ENCODE results near the gene NAGK.
A peak's percentile ranks its signal among the peaks of the same experiment; 100 is the strongest.
"Not testable (repeated sequence)": the region's sequence is repeated elsewhere in the genome, so short reads cannot be mapped to it uniquely, and the experiment has no call there.

NAGK gene

DNA sequence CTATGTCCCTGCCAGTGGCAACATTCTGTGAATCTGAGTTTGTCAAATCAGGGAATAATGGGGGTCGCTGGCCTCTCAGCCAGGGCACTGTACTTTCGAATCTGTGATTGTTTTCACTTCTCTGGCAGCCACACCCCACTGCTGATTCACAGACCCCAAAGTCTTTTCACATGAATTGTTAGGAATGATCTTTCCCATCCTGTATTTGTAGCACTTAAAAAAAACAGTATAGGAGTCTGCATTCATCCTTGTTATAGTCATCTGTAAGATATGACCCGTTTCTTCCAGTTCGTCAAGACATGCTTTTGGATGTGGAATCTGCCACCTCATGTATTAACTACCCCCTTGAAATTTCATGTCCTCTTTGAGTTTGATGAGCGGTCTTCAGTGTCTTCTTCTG lies 928 bp downstream of the NAGK start:
- no peak for DNase-seq (ENCODE audit: low spot score)

- DNase-seq (ENCODE audit: low spot score) = no peak
Measured at GRCh38 chr2:71070294-71071093, 2.0 kb downstream of the NAGK start.

GRCh38 chr2:71071681-71072398 lies 3.4 kb downstream of the NAGK start:
- DNase-seq (ENCODE audit: low spot score) = no peak

DNA sequence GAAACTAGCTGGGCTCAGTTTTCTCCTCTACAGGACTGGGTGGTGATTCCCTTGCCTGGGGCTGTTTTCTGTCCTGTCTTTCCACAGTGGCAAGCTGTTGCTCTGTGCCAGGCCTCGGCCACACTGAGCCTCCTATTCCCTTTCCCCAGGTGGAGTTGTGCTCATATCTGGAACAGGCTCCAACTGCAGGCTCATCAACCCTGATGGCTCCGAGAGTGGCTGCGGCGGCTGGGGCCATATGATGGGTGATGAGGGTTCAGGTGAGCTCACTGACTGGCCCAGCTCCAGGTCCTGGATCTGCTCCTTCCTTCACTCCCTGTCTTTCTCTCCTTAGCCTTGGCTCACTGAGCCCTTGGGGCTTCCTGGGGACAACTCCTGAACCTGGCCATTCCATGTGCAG lies 4.0 kb downstream of the NAGK start:
- no peak for DNase-seq (ENCODE audit: low spot score)

- DNase-seq (ENCODE audit: low spot score) = no peak
Measured at GRCh38 chr2:71073475-71073874, 5.0 kb downstream of the NAGK start.

- DNase-seq (ENCODE audit: low spot score) = no peak
Measured at GRCh38 chr2:71074893-71075395, 6.5 kb downstream of the NAGK start.

GRCh38 chr2:71078624-71079023 lies 10.2 kb downstream of the NAGK start:
- no peak for DNase-seq (ENCODE audit: low spot score)

DNA sequence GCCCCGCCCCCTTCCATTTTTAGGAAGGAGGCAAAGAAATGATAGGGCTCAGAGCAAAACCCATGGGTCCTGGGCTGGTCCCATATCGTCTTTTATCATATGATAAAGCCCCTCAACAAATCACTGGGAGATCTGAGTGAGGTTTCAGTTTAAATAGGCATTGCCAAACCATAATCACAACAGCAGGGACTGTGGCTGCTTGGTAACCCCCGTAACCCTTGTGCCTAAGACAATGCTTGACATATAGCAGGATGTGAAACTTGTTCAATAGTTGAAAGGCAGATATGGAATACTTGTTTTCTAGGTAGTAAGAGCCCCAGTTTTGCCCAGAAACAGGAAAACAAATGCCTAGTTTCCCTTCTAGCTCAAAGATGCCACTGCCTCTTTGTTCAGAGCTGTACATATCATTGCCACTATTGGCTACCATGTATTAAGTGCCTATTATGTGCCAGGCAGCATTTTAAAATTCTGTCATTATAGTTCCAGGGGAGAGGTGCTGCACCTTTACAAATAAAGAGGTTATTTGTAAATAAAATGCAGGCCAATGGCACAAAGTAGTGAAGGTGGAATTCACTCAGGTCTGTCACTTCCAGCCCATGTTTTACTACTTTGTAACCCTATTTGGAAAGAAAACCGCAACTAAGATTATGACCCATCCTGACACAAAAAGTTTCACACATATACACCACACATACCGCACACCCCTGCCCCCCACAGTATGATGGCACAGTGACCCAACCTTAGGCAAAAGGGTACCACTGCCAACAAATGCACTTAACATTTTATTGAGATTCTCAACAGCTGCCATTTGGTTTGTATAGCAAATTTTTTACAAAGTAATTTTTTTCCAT lies 14.2 kb downstream of the NAGK start:
- no peak for DNase-seq (ENCODE audit: low spot score)

DNA sequence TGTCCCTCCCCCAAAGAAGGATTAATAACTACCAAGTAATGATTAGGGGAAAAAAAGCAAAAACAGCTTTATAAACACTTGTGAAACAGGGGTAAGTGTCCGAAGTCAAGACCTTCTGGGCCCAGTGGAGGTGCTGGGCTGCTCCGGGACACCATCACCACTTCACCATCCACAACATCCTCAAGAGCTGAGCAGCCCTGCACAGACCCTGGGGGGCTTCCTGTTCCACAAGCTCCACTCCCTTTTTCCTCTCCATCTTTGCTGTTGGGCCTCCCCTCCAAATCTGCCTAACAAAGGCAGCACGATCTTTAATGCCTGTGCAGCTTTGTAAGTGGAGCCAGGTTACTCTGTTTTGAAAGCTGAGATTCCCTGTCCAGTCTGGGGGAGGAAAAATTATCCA lies 14.8 kb downstream of the NAGK start:
- DNase-seq (ENCODE audit: low spot score) = not testable (repeated sequence)

- DNase-seq (ENCODE audit: low spot score) = not testable (repeated sequence)
Measured at GRCh38 chr2:71083752-71084312, 15.4 kb downstream of the NAGK start.

DNA sequence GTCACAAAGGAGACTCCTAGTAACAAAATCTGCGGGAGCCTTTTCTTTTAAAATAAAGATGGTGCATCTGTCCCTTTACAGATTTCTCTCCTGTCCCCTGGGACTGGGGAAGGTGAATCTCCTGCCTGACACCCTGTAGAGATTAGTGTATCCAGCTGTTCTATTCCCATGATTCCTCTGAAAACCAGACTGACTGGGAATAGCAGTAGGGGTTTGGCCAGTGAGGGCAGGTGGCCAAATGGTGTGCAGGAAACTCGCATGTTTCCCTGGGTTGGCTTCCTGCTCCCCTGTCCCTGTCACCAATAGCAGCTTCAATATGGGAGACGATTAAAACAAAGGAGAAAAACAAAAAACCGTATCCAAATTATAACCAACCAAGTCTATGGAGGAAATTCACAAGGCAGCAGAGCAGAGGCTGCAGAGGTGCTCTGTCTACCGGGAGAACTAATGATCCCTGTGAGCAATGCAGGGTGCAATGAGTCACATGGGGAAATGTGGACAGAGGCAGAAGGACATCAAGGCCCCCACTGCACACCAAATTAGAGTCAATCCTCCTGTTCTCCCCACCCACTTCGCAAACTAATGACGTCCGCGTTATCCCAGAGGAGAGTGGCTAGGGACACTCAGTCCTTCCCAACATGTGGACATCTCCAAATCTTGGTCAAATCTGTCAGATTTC lies 17.0 kb downstream of the NAGK start:
- not testable (repeated sequence) for DNase-seq (ENCODE audit: low spot score)

DNA sequence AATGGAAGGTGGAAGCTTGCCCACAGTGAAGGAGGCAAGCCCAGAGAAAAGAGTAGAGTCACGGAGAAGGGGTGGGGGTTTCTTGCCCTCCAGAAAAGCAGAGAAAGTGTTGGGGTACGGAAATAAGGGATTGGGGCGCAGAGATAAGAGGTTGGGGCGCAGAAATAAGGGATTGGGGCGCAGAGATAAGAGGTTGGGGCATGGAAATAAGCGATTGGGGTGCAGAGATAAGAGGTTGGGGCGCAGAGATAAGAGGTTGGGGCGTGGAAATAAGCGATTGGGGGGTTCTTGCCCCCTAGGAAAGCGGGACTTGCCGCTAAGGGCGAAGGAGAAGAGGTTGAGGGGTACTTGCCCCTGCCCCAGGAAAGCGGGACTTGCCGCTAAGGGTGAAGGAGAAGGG lies 21.0 kb downstream of the NAGK start:
- DNase-seq (ENCODE audit: low spot score) = not testable (repeated sequence)

DNA sequence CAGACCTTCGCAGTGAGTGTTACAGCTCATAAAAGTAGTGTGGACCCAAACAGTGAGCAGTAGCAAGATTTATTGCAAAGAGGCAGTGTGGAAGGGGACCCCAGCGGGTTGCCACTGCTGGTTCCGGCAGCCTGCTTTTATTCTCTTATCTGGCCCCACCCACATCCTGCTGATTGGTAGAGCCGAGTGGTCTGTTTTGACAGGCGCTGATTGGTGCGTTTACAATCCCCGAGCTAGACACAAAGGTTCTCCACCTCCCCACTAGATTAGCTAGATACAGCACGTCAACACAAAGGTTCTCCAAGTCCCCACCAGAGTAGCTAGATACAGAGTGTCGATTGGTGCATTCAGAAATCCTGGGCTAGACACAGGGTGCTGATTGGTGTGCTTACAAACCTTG lies 23.4 kb downstream of the NAGK start:
- DNase-seq (ENCODE audit: low spot score) = not testable (repeated sequence)

- DNase-seq (ENCODE audit: low spot score) = not testable (repeated sequence)
Measured at GRCh38 chr2:71092491-71093260, 24.2 kb downstream of the NAGK start.

DNA sequence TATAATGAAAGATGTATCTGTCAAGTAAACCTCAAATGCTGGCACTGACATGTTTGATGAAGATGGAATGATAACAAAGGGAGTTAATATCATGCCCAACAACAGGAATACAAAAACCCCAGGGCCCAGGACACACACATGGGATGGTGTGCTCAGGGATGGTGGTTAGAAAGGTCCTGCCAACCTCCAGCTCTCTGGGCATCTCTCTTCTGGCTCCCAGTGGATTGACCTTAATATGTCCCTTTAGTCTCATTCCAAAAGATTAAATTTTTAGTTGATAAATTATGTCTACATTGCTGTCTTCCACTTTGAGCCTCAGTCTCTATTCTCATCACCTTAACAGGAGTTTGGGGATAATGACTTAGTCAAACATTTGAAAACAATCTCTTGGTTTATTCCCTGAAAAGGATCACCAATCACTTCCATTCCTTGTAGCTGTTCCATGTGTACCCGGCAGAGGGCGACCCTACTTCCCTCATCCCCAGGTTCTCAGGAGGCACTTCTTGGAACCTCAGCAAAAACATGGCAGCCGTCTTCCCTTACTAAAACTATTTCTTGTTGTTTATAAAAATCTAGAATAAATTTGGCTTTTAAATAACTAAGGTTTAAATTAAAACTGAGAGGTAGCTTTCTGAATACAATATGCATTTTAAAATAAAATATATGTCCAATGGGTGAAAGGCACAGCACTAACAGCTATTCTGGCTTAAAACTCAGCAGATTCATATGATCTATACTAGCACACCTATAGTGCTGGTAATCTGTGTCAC lies 31.9 kb downstream of the NAGK start:
- peak; percentile 60 for DNase-seq (ENCODE audit: low spot score)

DNA sequence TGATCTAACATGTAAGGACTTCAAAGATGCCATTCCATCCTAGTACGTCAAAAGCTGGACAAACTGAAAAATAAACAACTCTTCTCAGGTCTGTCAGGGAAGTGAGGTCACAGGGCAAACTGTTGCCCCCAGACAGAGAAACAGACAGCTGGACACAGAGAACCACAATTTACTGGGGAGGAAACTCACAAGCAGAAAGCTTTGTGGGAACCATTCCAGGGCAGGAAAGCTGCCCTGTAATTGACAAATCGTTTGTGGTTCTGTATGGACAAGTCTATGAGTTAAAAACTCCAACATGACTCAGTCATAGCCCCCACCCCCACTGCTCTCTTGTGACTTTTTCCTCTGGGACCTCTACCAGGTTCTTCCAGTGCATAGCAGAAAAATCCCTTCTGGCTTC lies 33.2 kb downstream of the NAGK start:
- DNase-seq (ENCODE audit: low spot score) = no peak

DNA sequence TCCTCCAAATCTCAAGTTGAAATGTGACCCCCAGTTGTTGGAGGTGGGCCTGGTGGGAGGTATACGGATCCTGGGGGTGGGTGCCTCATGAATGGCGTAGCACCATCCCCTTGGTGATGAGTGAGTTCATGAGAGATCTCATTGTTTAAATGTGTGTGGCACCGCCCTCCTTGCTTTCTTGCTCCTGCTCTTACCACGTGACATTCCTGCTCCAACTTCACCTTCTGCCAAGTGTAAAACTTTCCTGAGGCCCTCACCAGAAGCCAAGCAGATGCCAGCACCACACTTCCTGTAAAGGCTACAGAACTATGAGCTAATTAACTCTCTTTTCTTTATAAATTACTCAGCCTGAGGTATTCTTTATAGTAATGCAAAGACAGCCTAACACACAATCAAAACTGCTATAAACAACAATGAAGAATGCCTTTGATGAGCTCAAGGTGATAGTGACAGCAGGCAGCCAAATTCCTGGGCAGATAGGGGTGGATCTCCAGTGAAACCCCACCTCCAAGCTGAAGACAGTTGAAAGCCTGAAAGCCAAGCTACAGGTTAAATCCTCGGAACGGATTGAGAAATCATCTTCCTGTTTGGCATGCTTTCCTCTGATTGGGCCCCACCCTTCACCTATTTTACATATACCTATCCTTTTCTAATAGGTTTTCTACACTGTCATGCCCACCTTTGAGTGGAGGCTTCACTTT lies 34.7 kb downstream of the NAGK start:
- no peak for DNase-seq (ENCODE audit: low spot score)

- no peak for DNase-seq (ENCODE audit: low spot score)
Measured at GRCh38 chr2:71103809-71104208, 35.4 kb downstream of the NAGK start.

GRCh38 chr2:71106463-71106862 lies 38.0 kb downstream of the NAGK start:
- DNase-seq (ENCODE audit: low spot score) = not testable (repeated sequence)

Data from LoVo (cell line).